Caco-2 (cell line): Measurements from ENCODE around the gene AMOTL1. TPM values are rescaled to one million over a fixed set of nuclear protein-coding genes. Genes with fewer than 3 reads are reported as not detected.

ENCODE experiments used
- BruUV-seq: library from RNA; stranded (reverse); fragments of 400-500 nt; replicated peaks from 2 replicates; lab custom pipeline; 2021; lab: Mats Ljungman, UMichigan
- CTCF ChIA-PET: fragments of 300-600 bp; sonication (Branson Sonifier 250); formaldehyde crosslinking; loops from one replicate; lab custom pipeline; 2022; ENCODE audit warnings: antibody characterized with exemption; lab: Charles Lee
- POLR2A ChIA-PET: fragments of 300-600 bp; sonication (Branson Sonifier 250); formaldehyde crosslinking; loops from one replicate; lab custom pipeline; 2022; ENCODE audit warnings: antibody characterized with exemption; lab: Charles Lee
- DNase-seq, 2 experiments: peaks; one replicate each; pipeline versions ENCODE4 v3.0.0 to v3.0.0-alpha.2; 2020 to 2022
- H3K27me3 ChIP-seq: replicated peaks from 2 replicates; pipeline ENCODE4 v1.6.0; 2011; ENCODE audit warnings: low read length; ENCODE audit not compliant: control insufficient read depth, insufficient read depth
- H3K36me3 ChIP-seq: 2 replicates; pipeline ENCODE4 v1.5.1; 2011; ENCODE audit warnings: low read length; ENCODE audit not compliant: control insufficient read depth, insufficient read depth
- H3K4me1 ChIP-seq: fragments of 250-450 bp; sonication (Bioruptor Pico); 2 replicates; pipeline ENCODE4 v1.5.1; 2020; ENCODE audit warnings: mild to moderate bottlenecking
- H3K4me3 ChIP-seq: 2 replicates; pipeline ENCODE4 v1.5.1; 2011; ENCODE audit warnings: low read depth, mild to moderate bottlenecking, control low read depth, low read length
- H3K9me3 ChIP-seq: fragments of 250-450 bp; sonication (Bioruptor Pico); 2 replicates; pipeline ENCODE4 v1.5.1; 2020; ENCODE audit warnings: mild to moderate bottlenecking, moderate library complexity
- H3K27ac Mint-ChIP-seq: one replicate; pipeline ENCODE4 v1.8.0; 2022; ENCODE audit warnings: mixed read lengths; ENCODE audit not compliant: unreplicated experiment
- H3K27me3 Mint-ChIP-seq: one replicate; pipeline ENCODE4 v1.8.0; 2022; ENCODE audit warnings: mixed read lengths; ENCODE audit not compliant: insufficient read depth, unreplicated experiment
- H3K36me3 Mint-ChIP-seq: one replicate; pipeline ENCODE4 v1.8.0; 2022; ENCODE audit warnings: mild to moderate bottlenecking, mixed read lengths; ENCODE audit not compliant: insufficient read depth, unreplicated experiment
- H3K4me1 Mint-ChIP-seq: one replicate; pipeline ENCODE4 v1.8.0; 2022; ENCODE audit warnings: low read depth, mixed read lengths; ENCODE audit not compliant: unreplicated experiment
- H3K4me3 Mint-ChIP-seq: one replicate; pipeline ENCODE4 v1.8.0; 2022; ENCODE audit warnings: mild to moderate bottlenecking, moderate library complexity, mixed read lengths; ENCODE audit not compliant: unreplicated experiment
- H3K9me3 Mint-ChIP-seq: one replicate; pipeline ENCODE4 v1.8.0; 2022; ENCODE audit warnings: mixed read lengths; ENCODE audit not compliant: unreplicated experiment
- intact Hi-C: fragments of 100-400 bp; cut with micrococcal nuclease; formaldehyde crosslinking; loops from one replicate; pipeline ENCODE4 v1.10.0; 2022; ENCODE audit not compliant: unreplicated experiment
- total RNA-seq: library from RNA; stranded (reverse); gene quantifications from 2 replicates; pipeline ENCODE4 v1.2.3, GENCODE V29; 2022
- TF ChIP-seq, protein P1 (sequence below), 2 experiments: fragments of 200-600 bp in 1 of 2; IDR thresholded peaks; 1 replicate in 1 of 2; 2 replicates in 1 of 2; pipeline versions ENCODE4 v1.5.1 to v1.8.0; 2011 to 2022; ENCODE audit warnings: antibody characterized with exemption in 1 of 2, control low read depth in 1 of 2, inconsistent platforms in 1 of 2, low read depth in 1 of 2, low read length in 1 of 2, mild to moderate bottlenecking in 1 of 2, moderate library complexity in 1 of 2; ENCODE audit not compliant: insufficient read depth in 1 of 2, severe bottlenecking in 1 of 2, unreplicated experiment in 1 of 2

AMOTL1 gene
- total RNA-seq, 1 experiment from 2014 or later = 60.8 TPM

DNA sequence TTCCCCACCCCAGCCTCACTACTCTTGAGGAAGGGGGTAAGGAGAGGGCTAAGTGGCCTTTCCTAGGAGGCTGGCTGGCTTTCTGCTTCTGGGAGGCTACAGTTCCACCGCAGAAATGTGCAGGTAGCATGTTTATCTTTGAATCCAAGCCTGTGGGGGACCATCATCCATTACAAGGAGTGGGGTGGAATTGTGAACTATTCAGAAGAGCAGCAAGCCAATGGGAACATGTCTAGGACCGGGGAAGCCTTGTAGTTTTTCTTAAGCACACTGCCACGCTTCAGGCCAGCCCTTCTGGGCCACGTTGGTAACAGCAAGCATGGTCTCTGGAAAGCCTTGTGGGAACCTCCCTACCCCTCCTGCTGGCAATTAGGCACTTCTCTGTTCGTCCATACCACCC is 100.3 kb downstream of the AMOTL1 start:
- Histone ChIP-seq H3K9me3 (no peaks in the 10 kb centered on the region), H3K4me1 (peaks cover 8% of the 10 kb centered on the region; the same call in 1 of the 2 replicates), H3K4me3 (no peak overlapping the region), H3K36me3 (peaks cover 10% of the 10 kb centered on the region), H3K27me3 (no peaks in the 10 kb centered on the region)
- no TSS peak for BruUV-seq
- CTCF ChIA-PET = no interaction called here
- H3K27ac Mint-ChIP-seq = no peak overlapping the region
- no peaks in the 10 kb centered on the region for H3K27me3 Mint-ChIP-seq
- peaks cover 75% of the 10 kb centered on the region for H3K36me3 Mint-ChIP-seq
- TF ChIP-seq, protein P1, sequence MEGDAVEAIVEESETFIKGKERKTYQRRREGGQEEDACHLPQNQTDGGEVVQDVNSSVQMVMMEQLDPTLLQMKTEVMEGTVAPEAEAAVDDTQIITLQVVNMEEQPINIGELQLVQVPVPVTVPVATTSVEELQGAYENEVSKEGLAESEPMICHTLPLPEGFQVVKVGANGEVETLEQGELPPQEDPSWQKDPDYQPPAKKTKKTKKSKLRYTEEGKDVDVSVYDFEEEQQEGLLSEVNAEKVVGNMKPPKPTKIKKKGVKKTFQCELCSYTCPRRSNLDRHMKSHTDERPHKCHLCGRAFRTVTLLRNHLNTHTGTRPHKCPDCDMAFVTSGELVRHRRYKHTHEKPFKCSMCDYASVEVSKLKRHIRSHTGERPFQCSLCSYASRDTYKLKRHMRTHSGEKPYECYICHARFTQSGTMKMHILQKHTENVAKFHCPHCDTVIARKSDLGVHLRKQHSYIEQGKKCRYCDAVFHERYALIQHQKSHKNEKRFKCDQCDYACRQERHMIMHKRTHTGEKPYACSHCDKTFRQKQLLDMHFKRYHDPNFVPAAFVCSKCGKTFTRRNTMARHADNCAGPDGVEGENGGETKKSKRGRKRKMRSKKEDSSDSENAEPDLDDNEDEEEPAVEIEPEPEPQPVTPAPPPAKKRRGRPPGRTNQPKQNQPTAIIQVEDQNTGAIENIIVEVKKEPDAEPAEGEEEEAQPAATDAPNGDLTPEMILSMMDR (IDR thresholded peaks at IDR 0.05; ENCODE audit: insufficient read depth in 1 of 2, low read depth in 1 of 2, low read length in 1 of 2, severe bottlenecking in 1 of 2, unreplicated experiment in 1 of 2) = no peak
- POLR2A ChIA-PET = no interaction called here
- no peak overlapping the region for H3K4me3 Mint-ChIP-seq
- H3K9me3 Mint-ChIP-seq = no peaks in the 10 kb centered on the region
- DNase-seq = no peak
- no peaks in the 10 kb centered on the region for H3K4me1 Mint-ChIP-seq
- intact Hi-C loops = no loop called here

- Histone ChIP-seq H3K9me3 (no peaks in the 10 kb centered on the region), H3K4me1 (0 out of 2 replicates have a peak, but pooled peaks cover 7% of the 10 kb centered on the region), H3K27me3 (no peaks in the 10 kb centered on the region), H3K36me3 (peaks cover 10% of the 10 kb centered on the region), H3K4me3 (no peak overlapping the region)
- Mint-ChIP-seq H3K4me1 (no peaks in the 10 kb centered on the region), H3K9me3 (no peaks in the 10 kb centered on the region), H3K27me3 (no peaks in the 10 kb centered on the region), H3K36me3 (peaks cover 69% of the 10 kb centered on the region), H3K4me3 (no peak overlapping the region), H3K27ac (no peak overlapping the region)
- ChIA-PET CTCF (no interaction called here), POLR2A (no interaction called here)
- TF ChIP-seq, protein P1 (IDR thresholded peaks at IDR 0.05; ENCODE audit: insufficient read depth in 1 of 2, low read depth in 1 of 2, low read length in 1 of 2, severe bottlenecking in 1 of 2, unreplicated experiment in 1 of 2) = no peak
- intact Hi-C loops = no loop called here
- DNase-seq = no peak
- no TSS peak for BruUV-seq
Measured at GRCh38 chr11:94869186-94869585, 101.0 kb downstream of the AMOTL1 start.

GRCh38 chr11:94870422-94870821 is 102.3 kb downstream of the AMOTL1 start:
- no peaks in the 10 kb centered on the region for H3K9me3 Mint-ChIP-seq
- H3K27ac Mint-ChIP-seq = no peak overlapping the region
- no peaks in the 10 kb centered on the region for H3K4me1 Mint-ChIP-seq
- ChIA-PET CTCF (no interaction called here), POLR2A (no interaction called here)
- 0 out of 2 replicates have a peak, but pooled peaks cover 7% of the 10 kb centered on the region for H3K4me1 ChIP-seq
- intact Hi-C loops = no loop called here
- no TSS peak for BruUV-seq
- no peak overlapping the region for H3K4me3 Mint-ChIP-seq
- no peak overlapping the region for H3K4me3 ChIP-seq
- peaks cover 5% of the 10 kb centered on the region; the same call in 1 of the 2 replicates for H3K36me3 ChIP-seq
- peaks cover 57% of the 10 kb centered on the region for H3K36me3 Mint-ChIP-seq
- TF ChIP-seq, protein P1 (IDR thresholded peaks at IDR 0.05; ENCODE audit: insufficient read depth in 1 of 2, low read depth in 1 of 2, low read length in 1 of 2, severe bottlenecking in 1 of 2, unreplicated experiment in 1 of 2) = no peak
- H3K27me3 ChIP-seq = no peaks in the 10 kb centered on the region
- no peak for DNase-seq
- H3K9me3 ChIP-seq = no peaks in the 10 kb centered on the region
- H3K27me3 Mint-ChIP-seq = no peaks in the 10 kb centered on the region
